Measurements from ENCODE around the gene UMOD.

GRCh38 chr16:20309786-20310185 is 42.7 kb downstream of the UMOD start:
- no peak for TF ChIP-seq CTCF (IDR thresholded peaks at IDR 0.05)
- no peak for TF ChIP-seq POLR2A (IDR thresholded peaks at IDR 0.05)

Measured in uterus (tissue), 2 donors.